IPS DF 19.7 (cell line): ENCODE results near the gene LAT.

ENCODE experiments used
- DNase-seq: peaks from one replicate; pipeline ENCODE4 v3.0.0-alpha.2; 2013; ENCODE audit warnings: low read depth, low spot score

The LAT gene

DNA sequence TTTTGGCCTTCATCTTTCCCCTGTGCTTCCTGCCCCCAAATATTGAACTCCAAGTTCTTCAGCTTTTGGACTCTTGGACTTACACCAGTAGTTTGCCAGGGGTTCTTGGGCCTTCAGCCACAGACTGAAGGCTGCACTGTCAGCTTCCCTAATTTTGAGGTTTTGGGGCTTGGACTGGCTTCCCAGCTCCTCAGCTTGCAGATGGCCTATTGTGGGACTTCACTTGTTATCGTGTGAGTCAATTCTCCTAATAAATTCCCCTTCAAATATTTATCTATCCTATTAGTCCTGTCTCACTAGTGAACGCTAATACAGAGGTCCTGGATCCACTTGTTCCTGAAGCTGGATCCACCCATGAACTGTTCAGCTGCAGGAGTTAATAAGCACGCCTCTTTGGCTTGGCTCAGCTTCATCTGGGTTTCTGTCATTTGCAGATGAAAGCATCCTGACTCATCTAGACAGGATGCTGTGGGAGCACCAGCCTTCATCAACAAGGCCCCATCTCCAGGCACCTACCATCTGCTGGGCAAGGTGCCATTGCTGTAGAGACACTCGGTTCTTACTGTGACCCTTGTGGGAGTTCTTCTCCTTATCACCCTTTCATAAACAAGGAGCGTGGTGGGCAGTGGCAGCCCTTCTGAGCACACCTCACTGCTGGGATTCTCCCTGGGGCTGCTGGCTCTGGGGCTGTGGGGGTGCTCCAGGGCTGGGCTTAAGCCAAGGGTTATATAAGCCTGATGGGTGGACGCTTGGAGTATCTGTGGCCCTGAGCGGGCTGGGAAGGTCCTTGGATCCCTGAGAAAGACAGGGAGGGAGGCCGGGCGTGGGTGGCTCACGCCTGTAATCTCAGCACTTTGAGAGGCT, 23.1 kb downstream of the LAT start:
- no peak for DNase-seq

DNA sequence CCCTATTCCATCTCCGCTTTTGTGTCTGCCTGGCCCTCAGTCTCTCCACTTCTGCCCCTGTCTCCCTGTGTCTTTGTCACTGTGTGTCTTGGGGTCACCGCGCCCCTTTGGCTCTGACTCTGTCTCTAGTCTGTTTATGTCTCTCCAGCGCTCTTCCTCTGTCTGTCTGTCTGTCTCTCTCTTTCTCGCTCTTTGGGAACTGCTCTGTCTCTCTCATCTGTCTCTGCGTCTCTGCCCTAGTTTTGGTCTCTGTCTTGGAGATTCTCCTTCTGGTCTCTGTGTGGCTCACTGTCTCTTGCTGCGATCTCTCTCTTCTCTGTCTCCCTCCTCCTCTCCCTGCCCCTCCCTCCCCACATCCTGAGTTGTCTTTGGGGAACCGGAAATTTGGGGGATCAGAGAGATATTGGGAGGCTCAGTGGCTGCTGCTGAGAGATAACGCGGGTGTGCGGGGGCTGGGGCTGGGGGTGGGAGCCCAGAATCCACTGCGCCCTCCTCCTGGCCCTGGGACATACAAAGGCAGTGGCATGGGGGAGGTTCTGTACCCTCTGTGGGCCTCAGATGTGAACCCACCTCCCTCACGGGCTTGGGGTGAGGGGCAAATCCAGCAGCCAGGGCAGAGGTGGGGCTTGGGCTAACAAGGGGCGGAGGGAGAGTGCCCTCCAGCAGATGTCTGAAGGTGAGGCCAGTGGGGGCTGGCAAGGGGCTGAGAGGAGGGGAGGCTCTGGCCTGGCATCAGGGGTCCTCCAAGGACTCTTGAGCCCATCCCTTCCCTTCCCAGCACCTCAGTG, 24.4 kb downstream of the LAT start:
- no peak for DNase-seq

DNA sequence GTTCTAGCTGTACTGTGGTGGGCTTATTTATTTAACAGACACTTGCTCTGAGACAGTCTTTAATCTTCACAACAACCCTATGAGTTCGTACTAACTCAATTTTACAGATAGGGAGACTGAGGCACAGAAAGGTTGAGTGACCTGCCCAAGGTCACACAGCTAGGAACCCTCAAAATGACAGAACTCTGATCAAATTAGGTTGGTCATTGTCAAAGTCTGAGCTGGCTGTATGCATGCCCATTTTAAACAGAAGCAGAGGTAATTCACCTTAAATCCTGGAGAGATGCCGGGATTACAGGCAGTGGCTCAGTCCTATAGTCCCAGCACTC, 24.9 kb downstream of the LAT start:
- DNase-seq, result no peak

DNA sequence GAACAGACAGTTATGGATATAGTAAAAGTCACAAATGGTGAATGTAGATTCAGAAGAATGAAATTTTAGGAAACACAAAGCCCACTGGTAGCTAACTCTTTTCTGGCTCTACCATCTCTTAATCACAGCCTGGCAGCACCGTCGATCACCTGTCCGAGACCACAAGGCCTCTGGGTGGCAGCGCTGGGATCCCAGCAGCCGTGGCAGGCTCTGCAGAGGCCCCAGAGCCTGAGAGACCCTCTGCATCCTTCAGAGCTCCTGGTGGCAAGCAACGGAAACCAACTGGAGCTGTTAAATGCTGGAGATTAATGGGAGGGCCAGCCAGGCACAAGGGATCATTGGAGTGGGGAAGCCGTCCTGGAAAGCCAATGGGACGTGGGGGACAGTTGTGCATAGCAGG, 26.3 kb downstream of the LAT start:
- DNase-seq, result no peak

DNA sequence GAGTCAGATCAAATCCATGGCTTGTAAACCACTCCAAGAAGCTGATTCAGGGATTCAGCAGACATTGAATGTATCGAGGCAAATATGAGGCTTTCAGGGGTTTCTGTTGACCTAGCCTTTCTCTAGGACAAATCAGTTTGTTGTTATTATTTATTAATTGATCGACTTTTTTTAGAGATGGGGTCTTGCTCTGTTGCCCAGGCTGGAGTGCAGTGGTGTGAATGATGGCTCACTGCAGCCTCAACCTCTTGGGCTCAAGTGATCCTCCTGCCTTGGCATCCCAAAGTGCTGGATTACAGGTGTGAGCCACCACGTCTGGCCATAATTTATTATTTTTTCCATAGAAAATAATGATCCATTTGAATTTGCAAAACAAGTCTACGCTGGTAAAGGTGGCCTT, 27.0 kb downstream of the LAT start:
- no peak for DNase-seq

DNA sequence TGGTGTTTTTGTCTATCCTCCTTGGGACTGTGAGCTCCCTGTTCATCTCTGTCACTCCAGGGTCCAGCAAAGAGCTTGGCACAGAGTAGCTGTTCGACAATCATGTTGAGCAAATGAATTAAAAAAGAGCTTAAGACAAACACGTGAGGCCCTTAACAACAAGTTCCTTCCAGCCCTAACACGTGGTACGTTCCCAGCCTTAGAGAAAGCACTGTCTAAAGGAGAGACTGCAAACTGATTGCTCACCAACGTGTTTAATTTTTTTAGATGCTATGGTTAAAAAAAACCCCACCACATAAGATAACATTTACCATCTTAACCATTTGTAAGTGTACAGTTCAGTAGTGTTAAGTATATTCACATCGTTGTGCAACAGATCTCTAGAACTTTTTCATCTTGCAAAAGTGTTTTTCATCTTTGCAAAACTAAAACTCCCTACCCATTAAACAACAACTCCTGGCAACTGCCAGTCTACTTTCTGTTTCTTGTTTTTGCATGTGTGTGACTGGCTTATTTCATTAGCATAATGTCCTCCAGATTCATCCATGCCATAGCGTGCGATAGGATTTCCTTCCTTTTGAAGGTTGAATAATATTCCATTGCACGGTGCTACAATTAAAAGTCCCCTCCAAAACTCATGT, 28.2 kb downstream of the LAT start:
- DNase-seq, result no peak

DNA sequence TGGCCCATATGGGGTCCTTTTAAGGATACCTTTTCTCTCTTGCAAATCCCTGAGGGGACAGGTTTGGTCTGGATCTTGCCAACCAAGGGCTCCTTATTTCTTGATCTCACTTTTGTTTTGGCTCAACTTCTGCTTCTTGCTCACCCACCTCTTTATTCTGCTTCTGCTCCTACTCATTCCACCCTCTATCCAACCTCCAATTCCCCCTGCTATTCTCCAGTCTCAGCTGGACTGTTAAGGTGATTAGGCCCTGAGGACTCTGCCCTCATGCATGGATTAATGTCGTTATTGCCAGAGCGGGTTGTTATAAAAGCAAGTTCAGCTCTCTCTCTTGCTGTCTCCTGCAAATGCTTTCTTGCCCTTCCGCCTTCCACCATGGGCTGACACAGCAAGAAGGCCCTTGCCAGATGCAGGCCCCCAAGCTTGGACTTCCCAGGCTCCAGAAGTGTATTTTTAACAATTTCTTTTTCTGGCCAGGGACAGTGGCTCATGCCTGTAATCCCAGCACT, 29.8 kb downstream of the LAT start:
- DNase-seq, result no peak

DNA sequence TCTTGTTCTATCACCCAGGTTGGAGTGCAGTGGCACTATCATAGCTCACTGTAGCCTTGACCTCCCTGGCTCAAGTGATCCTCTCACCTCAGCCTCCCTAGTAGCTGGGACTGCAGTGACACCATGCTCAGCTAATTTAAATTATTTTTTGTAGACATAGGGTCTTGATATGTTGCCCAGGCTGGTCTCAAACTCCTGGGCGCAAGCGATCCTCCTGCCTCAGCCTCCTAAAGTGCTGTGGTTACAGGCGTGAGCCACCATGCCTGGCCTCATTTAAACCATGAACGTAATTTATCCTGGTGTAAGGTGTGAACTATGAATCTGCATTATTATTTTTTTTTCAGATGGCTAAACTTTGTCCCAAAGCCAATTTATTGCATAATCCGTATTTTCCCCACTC, 37.3 kb downstream of the LAT start:
- DNase-seq, result no peak

DNA sequence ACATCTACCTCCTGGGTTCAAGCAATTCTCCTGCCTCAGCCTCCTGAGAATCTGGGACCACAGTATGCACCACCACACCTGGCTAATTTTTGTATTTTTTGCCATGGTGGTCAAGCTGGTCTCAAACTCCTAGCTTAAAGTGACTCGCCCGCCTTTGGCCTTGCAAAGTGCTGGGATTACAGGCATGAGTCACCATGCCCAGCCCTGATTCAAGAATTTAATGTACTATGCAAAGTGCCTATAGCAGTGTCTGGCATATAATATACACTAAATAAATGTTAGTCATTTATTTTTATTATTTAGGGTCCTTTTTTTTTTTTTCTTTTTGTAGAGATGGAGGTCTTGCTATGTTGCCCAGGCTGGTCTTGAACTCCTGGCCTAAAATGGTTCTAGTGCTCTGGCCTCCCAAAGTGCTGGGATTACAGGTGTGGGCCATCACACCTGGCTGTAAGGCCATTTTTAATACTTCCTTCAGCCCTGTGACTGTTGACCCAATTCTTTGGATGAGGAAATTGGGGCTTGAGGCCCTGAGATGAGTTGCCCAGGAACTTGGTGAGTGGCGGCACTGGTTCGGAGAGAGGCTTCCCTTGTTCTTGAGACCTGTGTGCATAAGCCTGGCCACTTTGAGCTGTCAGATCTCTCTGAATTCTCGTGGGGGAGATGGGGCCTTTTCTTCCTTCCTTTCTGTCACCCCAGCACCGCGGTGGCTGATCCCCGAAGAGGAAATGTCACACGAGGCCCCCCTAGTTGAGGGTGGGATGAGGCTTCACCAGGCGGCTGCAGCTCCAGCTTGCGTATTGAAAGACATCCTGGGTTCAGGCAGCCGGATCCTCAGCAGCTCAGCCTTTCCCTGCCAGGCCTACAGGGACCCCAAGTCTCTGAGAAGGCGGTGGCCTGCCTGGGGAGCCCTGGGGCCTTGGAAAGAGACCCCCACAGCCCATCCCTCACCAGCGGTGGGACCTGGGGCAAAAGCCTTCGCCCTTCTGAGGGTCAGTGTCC, 38.7 kb downstream of the LAT start:
- no peak for DNase-seq

DNA sequence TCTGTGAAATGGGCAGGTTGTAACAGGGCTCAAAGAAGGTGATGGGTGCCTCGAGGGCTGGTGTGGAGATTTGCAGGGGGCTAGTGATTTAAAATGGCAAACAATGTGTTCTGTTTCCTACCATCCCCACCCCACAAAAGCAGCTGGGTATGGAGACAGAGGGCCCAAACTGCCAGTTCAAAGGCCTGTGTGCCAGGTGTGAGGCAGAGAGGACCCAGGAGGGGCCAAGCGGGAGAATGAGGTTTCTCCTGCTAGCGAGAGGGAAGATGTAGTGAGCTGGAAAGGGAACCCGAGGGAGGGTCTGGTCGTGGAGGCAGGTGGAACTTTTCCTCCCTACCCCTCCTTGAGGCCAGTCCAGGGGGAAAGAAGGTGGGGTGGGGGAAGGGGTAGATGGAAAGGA, 39.4 kb downstream of the LAT start:
- DNase-seq, result no peak

DNA sequence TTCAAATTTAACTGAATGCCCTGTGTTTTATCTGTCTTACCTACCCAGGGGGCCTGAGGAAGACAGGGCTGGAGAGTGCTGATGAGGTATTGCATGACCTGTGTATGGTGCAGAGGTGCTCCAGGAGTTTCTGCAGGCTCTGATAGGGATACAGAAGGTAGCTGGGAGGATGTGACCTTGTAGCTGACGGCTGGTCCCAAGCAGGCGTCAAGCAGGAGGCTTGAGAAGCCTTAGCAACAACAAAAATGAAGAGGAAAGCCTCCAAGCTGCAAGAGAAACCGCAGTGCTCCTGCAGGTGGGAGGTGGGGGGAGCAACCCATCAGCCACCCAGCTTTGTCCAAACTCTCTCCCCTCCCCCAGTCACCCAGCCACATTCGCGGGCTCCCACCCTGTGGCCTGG, 40.4 kb downstream of the LAT start:
- no peak for DNase-seq

DNA sequence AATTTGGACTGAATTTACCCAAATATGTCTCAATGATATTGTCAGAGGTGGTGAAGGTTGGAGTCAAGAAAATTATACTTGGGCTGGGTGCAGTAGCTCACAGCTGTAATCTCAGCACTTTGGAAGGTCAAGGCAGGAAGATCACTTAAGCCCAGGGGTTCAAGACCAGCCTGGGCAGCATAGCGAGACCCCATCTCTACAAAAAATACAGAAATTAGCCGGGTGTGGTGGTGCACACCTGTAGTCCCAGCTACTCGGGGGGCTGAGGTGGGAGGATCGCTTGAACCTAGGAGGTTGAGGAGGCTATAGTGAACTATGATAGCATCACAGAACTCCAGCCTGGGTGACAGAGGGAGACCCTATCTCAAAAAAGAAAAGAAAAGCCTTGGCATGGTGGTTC, 40.9 kb downstream of the LAT start:
- no peak for DNase-seq

DNA sequence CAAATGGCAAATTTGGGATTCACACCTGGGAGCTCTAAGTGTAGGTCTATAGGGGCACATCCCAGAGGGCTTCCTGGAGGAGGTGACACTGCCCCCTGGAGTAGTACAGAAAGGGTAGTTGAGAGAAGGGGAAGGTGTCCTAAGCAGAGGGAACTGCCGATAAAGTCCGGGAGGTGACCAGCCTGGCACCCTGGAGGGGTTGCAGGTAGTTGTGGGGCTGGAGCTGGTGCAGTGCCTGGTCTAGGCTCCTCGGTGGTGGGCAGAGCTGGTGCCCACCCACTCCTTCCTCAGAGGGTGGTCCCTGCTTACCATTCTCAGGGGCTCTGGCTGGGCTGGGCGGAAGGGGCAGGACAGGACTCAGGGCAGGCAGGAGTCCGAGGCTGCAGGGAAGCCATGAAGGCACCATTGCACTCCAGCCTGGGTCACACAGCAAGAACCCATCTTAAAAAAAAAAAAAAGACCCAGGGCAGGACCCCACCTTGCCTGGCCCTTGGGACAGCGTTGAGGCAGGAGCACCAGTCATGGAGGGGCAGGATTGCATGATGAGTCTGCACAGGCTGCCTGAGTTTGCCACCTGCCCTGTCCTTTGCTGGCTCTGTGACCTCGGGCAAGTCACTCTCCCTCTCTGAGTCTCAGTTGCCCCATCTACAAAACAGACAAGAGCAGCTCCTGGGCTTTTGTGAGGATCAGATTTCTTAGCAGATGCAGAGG, 43.8 kb downstream of the LAT start:
- DNase-seq, result no peak

DNA sequence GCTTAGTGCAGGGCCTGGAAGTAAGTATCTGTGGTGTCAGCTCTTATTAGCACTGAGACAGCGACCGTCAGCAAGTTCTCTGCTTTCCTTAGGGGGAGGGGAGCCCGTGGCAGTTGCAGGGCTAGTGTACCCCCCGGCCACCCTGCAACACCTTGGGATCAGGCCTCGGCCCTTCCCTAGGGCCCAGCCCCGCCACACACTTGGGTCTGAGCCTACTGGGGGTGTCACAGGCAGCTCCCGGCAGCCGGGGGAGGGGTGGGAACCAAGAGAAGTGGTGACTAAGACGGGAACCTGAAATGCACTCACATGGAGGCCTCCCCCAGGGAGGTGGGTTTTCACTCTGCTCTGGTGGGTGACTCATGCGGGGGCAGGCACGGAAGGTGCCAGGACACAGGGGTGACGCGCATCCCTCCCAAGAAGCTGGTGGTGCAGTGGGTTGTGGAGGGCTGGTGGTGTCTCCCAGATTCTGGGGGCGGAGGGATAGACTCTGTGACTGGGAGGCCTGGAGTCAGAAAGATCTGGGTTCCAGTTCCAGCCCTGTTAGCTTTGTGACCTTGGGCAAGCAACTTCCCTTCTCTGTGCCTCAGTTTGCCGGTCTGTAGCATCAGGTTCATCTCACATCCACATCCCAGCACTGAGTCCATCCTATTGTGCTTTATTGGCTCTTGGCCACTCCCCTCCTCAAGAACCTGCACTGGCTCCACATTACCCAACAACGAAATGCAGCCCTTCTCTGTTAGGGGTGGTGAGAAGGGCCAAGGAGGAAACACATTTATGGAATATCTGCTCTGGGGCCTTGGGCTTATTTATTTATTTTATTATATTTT, 44.5 kb downstream of the LAT start:
- DNase-seq, result no peak

DNA sequence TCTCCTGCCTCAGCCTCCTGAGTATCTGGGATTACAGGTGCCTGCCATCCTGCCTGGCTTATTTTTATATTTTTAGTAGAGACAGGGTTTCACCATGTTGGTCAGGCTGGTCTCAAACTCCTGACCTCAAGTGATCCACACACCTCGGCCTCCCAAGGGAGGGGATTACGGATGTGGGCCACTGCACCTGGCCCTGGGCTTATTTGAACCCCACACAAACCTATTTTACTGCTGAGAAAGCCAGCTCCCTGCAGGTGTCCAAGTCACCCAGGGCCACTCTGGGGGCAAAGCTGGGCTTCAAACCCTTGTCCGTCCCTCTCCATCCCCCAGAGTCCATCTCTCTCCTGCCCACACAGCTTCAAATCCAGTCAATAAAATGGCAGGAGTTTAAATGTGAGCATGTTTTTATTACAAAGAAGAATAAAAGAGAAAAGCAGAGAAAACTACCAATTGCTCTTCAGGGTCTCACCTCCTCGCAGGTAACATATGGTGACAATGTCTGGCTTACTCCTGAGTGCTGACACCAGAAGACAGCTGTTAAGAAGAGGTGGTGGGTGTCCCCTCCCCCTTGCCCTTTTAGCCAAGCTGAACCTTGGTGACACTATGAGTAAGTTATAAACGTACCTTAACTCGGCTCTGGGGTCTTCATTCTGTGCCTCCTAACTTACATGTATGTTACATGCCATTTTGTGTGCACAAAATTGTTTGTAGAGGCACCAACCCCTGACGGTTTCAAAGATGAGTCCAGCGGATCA, 45.4 kb downstream of the LAT start:
- no peak for DNase-seq
